Testis (tissue), 2 donors: ENCODE measurements around the gene FBXL7.

Source experiments
- POLR2A ChIP-seq: fragments of 450-650 bp; IDR thresholded peaks from one replicate; pipeline ENCODE4 v1.6.1; 2017; ENCODE audit warnings: antibody characterized with exemption, mild to moderate bottlenecking, moderate library complexity
- TF ChIP-seq, protein P1 (sequence below), 3 experiments: fragments of 450-650 bp in 2 of 3; fragments of 200-600 bp in 1 of 3; sonication (generic) in 1 of 3; IDR thresholded peaks; one replicate each; pipeline ENCODE4 v1.5.1; 2016 to 2019; ENCODE audit warnings: antibody characterized with exemption in 3 of 3, mild to moderate bottlenecking in 2 of 3, moderate library complexity in 1 of 3

DNA sequence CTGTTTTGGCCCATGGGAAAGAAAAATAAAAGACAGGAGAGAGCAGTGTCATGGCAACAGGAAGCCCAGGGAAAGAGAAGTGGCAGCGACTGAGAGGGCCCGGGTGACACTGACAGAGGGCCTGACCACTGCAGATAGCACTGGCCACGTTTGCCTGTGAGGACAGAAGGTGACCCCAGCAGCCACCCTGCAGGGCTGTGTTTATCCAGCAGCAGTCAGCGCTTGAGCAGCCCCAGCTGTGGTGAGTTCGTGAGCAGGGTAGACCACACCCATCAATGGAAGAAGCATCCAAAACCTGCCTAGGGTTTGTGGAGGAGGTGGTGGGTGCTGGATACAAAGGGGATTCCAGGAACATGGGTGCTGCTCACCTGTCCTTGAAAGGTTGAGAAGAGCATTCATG, 457.1 kb downstream of the FBXL7 start:
- TF ChIP-seq POLR2A, result no peak
- TF ChIP-seq, protein P1, sequence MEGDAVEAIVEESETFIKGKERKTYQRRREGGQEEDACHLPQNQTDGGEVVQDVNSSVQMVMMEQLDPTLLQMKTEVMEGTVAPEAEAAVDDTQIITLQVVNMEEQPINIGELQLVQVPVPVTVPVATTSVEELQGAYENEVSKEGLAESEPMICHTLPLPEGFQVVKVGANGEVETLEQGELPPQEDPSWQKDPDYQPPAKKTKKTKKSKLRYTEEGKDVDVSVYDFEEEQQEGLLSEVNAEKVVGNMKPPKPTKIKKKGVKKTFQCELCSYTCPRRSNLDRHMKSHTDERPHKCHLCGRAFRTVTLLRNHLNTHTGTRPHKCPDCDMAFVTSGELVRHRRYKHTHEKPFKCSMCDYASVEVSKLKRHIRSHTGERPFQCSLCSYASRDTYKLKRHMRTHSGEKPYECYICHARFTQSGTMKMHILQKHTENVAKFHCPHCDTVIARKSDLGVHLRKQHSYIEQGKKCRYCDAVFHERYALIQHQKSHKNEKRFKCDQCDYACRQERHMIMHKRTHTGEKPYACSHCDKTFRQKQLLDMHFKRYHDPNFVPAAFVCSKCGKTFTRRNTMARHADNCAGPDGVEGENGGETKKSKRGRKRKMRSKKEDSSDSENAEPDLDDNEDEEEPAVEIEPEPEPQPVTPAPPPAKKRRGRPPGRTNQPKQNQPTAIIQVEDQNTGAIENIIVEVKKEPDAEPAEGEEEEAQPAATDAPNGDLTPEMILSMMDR (IDR thresholded peaks at IDR 0.05), result no peak
